Eye (tissue), 1 donor: Measurements from ENCODE around the gene SOX15.
"Not testable (repeated sequence)": the region's sequence is repeated elsewhere in the genome, so short reads cannot be mapped to it uniquely, and the experiment has no call there.

Experiments
- DNase-seq: peaks from one replicate; pipeline ENCODE4 v3.0.0-alpha.2; 2015

The SOX15 gene

DNA sequence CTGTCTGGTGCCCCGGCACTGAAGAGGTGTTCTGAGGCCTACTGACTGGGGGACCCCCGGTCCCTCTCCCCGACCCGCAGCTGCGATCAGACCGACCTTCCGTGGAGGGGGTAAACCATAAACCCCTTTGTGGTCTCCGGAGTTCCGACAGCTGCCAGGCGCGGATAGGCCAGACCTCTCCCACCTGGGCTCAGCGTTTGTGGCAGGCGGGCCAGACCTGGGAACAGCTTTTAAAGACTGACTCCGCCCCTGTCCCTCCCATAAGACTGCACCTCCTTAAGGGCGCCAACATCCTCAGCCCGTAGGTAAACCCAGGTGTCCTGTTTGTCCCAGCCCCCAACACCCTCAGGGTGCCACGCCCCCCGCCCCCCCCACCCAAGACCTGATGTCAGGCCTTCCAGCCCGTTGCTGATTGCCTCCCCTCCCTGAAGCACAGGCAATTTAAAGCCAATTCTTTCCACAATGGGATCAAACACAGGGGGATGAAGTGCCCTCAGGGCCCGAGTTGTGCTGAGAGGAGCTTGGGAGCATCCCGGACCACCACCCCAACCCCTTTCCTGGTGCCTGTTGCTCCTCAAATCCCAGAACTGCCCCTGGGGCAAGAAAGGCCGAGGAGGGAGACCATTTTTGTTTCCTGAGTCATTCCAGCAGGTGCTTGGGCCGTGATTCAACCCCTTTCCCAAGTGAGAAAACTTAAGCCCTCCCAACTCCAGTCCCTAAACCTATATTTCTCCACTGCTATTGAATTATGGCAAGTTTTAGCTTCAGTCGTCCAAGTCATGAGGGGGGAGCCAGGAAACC lies at the start of gene SOX15:
Gene SOX15, minus strand, starts transcription at position 204 of the 801 bp plus-strand sequence. CDS start 418 bp downstream, outside the sequence.
- peak; percentile 35 for DNase-seq

DNA sequence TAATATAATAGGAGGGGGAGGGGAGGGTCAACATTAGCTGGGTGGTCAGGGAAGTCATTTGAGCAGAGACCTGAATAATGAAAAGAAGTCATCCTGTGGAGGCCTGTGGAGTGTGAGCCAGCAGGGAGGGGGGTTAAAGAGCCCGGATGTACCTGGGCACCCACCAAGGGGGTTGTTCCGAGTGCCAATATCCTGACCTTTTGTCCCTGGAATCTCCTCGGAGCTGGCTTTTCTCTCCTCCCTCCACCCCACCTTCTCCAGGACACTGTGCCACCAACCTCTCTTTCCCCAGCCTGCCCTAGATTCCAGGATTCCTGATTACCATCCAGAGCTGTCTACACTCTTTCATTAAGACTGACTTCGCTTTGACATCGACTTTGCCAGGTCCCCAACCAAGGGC lies 46.3 kb upstream of the SOX15 start:
- no peak for DNase-seq

DNA sequence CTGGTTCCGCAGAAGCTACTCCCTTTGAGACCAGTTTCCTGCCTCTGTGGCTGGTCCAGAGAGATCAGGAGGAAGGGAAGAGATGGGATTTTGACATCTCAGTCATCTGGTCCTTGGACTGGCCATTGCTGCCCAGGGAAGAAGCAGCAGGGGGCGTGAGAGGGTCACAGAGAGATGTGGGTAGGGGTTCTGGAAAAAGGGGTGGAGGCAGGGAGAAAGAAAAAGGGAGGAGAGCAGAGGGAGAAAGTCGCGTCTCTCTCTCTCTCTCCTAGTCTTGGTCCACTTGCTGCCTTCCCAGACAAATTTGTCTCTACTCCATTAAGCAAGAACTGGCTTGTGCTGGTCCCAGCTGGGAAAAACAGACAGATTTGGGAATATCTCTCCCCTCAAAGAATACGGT lies 44.5 kb upstream of the SOX15 start:
- DNase-seq: peak; percentile 88

DNA sequence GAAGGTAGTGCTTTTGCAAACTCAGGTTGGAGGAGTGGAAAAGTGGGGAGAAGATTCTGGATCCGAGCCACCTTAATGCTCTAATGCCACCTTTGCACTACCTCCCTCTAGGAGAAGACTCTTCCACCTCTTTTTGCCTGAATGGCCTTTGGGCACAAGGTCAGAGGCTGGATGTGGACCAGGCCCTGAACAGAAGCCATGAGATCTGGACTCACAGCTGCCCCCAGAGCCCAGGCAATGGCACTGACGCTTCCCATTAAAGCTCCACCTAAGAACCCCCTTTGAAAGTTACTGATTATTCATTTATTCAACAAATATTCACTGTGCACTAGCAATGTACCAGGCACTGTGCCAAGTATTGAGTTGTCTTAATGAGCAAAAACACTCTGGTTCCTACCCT lies 43.2 kb upstream of the SOX15 start:
- no peak for DNase-seq

DNA sequence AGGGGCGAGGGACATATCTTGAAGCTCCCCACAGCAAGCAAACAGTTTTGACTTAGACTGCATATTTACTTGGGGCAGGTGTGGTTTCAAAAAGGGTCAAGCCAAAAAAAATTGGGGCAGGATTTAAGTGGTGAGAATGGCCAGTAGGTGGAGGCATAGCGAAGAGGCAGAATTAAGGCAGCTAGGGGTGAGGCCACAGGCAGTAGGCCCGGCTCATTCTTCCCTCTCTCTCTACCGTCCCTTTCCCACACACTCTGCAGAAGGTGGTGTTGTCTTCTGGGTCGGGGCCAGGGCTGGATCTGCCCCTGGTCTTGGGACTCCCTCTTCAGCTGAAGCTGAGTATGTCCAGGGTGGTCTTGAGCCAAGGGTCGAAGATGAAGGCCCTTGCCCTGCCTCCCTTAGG lies 42.6 kb upstream of the SOX15 start:
- no peak for DNase-seq

DNA sequence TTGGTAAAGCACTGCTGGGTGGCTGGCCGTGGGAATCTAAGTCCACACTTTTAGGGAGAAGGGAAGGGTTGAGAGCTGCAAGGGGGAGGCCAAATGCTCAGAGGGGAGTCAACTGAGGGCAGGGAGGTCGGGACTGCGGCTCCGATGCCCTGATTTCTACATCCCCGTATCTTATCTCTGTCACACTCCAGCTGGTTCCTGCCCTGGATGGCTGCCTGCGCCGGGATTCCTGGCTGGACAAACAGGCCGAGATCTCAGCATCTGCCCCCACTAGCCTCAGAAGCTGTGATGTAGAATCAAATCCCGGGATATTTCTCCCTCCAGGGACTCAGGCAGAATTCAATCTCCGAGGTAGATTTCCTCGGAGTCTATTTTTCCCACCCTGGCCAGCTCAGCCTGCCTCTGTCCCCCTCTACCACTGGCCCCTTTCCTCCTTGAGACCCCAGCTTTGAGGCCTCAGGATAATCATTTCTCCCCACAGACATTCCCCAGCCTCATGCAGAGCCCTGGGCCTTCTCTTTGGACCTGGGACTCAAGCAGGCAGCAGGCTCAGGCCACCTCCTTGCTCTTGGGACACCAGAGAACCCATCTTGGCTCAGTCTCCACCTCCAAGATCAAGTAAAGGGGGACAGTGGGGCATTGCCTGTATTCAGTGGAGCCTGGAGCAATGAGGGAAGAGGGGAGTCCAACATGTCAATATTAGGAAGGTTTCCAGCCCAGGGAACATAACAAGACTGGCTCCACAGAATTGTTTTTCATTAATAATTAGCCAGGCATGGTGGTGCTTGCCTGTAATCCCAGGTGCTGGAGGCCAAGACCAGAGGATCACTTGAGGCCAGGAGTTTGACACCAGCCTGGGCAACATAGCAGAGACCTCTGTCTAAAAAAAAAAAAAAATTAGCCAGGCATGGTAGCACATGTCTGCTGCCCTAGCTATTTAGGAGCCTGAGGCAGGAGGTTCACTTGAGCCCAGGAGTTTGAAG lies 41.8 kb upstream of the SOX15 start:
- DNase-seq: no peak

DNA sequence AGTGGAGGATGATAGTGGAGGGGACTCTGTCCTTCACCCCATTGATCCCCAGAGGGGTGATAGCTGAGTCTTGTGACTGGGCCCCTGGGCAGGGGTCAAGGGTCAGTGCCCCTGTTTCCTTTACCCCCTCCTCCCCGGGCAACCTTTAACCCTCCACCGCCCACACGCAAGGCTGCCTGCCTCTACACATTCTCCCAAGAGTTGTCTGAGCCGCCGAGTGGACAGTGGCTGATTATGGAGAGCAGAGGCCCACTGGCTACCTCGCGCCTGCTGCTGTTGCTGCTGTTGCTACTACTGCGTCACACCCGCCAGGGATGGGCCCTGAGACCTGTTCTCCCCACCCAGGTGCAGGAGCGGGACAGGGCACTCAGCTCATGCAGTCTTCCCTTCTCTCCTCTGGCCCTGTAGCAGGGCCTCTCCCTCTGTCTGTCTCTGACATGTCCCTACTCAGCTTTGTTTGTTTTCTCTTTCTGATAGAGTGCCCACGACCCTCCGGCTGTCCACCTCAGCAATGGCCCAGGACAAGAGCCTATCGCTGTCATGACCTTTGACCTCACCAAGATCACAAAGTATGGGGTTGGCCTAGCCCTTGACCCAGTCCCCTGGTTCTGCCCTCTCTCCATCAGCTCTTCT lies 40.2 kb upstream of the SOX15 start, which contains the start of gene SHBG:
Gene SHBG, plus strand, starts transcription at position 197 of the 633 bp plus-strand sequence. Its CDS starts 38 bp downstream, at position 235.
- DNase-seq: no peak

DNA sequence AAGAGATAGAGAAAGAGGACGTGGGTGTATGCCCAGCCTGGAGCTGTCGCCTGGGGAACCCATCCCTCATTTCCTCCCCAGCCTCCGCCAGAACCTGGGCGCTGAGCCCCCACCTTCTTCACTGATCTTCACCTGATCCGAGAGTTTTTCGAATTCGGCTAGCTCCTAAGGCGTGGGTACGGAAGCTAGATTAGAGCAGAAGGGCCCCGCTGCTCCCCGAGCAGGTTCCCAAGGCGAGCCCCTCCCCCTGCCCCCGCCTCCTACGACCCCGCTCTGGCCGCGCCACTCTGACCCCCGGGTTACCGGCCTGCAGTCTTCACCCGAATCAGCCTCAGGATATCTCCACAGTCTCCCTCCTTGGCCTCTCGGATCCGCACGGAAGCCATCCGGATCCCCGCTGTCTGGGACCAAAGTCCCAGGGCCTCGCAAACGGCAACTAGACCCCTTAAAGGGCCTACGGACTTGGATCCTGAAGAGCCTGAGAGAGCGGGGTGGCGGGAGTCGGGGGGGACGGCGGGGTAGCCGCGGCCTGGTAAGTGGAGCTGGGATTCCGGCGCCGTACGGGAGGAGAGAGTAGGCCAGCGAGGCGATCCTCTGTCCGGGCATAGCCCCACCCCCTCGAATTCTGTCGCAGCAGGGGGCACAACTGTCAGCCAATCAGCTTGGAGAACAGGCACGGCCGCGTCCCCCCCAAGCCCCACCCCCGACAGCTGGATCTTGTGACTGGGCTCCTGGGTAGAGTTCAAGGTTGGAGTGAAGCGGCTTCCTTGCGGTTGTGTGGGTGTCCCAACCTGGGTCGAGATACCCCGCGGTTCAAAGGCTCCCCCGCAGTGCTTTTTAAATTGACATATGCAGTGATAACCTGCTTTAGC lies 37.6 kb upstream of the SOX15 start, which contains the start of gene SAT2:
Gene SAT2, minus strand, starts transcription at position 572 of the 872 bp plus-strand sequence. Its CDS starts 186 bp downstream, at position 386.
- peak; percentile 99 for DNase-seq

DNA sequence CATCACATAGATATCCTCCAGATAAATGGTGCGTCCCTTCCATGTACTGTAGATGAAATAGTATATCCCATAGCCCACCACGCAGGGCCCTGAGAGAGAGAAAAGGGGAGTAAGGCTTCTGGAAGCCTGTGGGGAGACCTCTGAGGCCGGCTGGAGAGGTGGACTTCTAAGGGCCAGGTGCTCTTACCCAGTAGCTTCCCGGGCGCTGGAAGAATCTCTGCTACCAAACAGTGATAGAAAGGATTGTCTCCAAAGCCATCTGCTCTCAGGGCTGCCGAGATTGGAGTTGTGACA lies 37.0 kb upstream of the SOX15 start:
- DNase-seq: no peak

DNA sequence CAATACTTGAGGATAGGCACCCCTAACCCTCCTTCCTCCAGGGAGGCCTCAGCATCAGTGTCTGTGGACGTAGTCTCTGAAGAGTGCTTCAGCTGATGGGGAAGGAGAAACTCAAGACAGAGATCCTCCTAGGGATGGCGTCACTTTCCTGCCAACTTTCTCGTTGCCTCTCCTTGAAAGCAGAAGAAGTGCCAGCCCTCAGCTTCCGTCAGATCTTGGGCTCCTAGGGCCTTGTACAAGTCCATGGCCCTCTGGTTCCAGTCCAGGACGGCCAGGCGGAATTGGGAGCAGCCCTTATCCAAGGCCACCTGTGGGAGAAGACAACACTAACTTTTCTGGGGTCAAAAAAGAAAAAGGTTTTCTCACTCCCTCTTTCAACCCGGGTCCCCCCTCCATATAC lies 36.4 kb upstream of the SOX15 start:
- DNase-seq: no peak

DNA sequence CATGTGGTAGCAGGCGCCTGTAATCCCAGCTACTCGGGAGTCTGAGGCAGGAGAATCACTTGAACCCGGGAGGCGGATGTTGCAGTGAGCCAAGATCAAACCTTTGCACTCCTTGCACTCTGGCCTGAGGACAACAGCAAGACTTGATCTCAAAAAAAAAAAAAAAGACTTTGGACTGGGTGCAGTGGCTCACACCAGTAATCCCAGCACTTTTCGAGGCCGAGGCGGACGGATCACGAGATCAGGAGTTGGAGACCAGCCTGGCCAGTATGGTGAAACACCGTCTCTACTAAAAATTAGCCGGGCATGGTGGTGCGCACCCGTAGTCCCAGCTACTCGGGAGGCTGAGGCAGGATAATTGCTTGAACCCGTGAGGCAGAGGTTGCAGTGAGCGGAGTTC lies 35.9 kb upstream of the SOX15 start:
- DNase-seq: not testable (repeated sequence)

DNA sequence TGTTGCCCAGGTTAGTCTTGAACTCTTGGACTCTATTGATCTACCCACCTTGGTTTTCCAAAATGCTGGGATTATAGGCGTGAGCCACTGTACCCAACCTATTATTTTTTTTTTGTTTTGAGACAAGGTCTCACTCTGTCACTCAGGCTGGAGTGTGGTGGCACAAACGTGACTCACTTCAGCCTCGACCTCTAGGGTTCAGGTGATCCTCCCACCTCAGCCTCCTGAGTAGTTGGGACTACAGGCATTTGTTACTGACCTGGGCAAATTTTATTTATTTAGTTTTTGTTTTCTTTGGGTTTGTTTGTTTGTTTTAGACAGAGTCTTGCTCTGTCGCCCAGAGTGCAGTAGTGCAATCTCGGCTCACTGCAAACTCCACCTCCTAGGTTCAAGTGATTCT lies 33.8 kb upstream of the SOX15 start:
- no peak for DNase-seq

DNA sequence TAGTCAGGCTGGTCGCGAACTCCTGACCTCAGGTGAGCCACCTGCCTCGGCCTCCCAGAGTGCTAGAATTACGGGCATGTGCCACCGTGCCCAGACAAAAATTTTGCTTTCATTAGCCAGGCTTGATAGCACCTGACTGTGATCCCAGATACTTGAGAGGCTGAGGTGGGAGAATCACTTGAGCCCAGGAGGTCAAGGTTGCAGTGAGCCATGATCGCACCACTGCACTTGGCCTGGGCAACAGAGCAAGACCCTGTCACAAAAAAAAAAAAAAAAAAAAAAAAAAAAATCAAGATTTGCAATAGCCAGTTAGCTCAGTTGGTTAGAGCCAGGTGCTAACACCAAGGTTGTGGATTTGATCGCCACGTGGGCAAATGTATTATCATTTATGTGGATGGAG lies 30.9 kb upstream of the SOX15 start:
- DNase-seq: no peak

DNA sequence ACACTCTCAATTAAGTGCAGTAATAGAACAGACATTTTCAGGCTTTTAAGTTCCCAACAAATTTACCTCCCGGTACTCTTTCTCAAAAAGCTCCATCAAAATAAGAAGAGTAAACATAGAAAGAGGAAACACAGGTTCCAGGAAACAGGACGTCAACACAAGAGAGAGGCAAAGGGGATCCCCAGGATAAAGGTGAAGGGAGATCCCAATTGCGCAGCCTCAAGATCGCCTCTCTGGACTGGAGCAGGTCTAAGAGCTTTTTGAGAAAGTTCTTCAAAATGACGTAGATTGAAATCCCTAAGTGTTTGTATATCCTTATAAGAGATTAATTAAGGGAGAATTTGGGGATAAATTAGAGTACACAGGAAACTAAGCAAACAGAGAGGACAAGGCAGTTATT lies 28.7 kb upstream of the SOX15 start:
- DNase-seq: no peak

DNA sequence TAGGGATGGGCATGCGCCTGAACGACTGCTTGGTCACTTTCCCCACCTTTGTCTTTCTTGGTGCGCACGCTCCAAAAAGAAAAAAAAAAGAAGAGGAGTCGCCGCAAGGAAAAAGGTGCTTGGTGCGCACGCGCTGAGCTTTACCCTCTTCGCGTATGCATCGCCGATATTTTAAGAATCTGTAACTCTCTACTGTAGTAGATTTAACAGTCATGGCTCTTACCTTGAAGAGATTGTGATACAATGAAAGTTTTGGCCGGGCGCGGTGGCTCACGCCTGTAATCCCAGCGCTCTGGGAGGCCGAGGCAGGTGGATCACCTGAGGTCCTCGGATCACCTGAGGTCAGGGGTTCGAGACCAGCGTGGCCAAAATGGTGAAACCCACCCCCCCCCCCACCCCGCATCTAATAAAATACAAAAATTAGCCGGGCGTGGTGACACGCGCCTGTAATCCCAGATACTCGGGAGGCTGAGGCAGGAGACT lies 25.4 kb upstream of the SOX15 start:
- DNase-seq: no peak

DNA sequence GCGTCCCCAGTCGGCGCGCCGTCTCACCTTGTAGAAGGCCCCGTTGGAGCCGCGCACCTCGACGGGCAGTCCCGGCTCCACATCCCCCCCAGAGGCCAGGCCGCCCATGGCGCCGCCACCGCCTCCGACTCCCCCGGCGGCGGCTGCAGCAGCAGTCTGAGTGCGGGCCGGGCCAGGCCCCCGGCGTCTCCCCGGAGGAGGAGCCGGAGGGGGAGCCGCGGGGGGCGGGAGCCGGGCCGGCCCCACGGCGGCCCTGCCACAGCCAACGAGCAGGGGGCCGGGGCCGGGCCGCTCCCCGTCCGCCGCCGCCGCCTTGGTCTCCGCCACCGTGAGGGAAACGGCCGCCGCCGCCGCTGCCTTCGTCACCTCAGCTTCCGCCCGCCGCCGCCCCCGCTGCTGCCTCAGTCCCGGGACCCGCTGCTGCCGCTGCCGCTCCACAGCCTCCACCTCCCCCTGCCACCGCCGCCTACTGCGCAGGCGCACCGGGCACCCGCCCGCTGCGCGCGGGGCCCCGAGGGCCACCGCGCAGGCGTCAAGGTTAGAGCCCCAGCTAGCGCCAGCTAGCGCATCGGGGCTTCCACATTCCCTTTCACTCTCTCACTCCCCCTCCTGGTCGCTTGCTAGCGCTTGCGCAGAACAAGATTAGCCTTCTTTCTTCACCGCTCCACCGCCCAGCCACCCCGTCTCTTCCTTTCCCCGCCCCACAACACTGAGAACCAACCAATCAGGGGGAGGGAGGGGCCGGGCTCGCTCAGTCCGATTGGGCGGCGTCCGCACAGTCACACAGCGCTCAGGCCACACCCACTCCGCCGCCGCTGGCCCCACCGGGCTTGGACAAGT lies 24.8 kb upstream of the SOX15 start, which contains the start of gene FXR2:
Gene FXR2, minus strand, starts transcription at position 473 of the 840 bp plus-strand sequence. Its CDS starts 365 bp downstream, at position 108.
- DNase-seq: peak; percentile 100

DNA sequence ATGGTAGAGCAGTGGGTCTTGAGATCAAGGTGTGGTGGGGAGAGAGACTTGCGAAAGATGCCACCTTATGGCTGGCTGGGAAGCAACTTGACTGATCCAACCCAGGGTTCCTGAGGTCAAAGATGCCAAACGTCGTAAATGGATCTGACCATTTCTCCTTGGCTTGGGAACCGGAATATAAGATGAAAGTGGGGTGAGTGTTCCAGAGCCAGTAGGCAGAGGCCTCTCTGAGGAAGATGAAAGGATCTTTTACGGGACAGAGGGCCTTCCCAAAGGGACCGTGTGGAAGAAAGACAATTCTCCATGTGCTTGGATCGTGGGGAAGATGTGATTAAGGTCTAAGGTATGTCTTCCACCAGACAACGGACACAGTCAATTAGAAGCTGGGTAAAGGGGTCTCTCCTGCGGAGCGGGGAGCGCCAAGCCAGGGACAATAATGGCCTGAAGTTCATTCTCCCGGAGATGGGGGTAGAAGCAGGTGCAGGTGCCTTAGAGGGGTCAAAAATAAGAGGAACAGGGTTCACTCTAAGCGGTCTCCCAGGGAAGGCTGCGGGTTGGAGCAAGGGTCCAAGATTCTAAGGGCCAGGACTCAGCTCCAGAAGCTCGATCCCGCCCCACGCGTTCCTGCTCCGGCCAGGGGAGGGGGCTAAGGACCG lies 24.0 kb upstream of the SOX15 start:
- no peak for DNase-seq

DNA sequence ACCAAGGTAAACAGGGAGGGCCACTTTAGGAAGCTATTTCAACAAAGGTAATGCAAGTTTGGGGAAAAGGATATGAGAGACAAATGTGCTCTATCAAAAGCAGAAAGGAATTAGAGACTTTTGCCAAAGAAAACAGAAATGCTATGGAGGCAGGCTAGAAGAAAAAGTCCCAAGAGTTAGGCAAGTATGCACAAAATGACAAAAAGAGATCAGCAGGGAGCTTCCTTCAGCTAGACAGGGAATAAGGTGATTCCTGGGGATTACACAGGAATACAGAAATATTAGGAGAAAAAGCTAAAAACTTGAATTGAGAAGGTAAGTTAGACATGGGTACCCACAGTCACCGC lies 22.4 kb upstream of the SOX15 start:
- DNase-seq: no peak

DNA sequence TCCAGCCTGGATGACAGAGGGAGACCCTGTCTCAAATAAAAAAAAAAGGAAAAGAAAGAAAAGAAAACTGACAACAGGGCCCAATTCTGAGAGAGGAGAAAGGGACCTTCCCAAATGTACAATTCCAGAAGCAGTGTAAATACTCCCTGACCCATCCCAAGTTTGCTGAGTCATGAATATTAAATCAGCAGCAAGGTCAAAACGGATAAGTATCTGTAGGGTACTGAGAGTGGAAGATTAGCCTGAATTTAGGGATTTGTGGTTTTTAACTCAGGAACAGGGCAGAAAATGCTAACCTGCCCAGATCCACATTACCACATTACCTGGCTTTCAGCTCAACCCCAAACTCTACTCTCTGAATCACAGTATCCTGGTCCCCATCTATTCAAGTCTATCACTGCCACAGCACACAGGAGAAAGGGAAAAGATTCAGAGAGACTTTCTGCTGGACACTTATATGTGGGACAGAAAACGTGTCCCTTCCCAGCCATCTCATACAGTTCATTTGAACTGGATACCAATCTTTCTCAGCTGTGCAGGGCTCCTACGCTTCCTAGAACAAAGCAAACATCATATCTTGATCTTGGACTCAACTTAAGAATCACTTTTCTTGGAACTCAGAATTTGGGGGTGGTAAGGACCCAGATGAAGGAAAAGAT lies 21.9 kb upstream of the SOX15 start:
- DNase-seq: no peak

DNA sequence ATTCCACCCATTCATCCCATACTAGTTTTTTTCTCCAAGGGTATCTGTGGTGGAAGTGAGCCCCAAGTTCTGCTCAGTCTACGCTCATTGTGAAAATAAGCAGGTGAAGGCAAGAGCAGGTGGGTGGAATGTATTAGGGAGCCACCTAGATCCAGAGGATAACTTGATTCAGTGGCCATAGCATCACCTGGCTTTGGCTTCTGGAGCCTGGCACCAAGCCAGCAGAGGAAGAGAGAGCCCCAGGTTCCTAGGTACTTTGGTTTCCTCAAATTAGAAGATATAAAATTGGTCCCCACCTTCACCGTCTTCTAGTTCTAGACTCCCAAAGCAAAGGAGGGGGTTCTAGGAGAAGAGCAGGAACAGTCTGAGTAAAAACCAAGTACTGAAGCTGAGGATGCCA lies 20.7 kb upstream of the SOX15 start:
- no peak for DNase-seq
